ENCODE results near the gene CCNC. TPM values are rescaled to one million over a fixed set of nuclear protein-coding genes. Genes with fewer than 3 reads are reported as not detected.
"Not testable (repeated sequence)": the region's sequence is repeated elsewhere in the genome, so short reads cannot be mapped to it uniquely, and the experiment has no call there.

The CCNC gene
- total RNA-seq, 1 experiment from 2014 or later, result 93.1 TPM

- no peaks in the 10 kb centered on the region for H3K36me3 Mint-ChIP-seq
- DNase-seq (ENCODE audit: low spot score) (peak; percentile 46), ATAC-seq (0 out of 2 replicates have a peak, but pooled peaks have one; percentile 1)
- peaks cover 43% of the 10 kb centered on the region for H3K4me1 Mint-ChIP-seq
- no peak overlapping the region for H3K27ac Mint-ChIP-seq
- TF ChIP-seq E2F4 (CRISPR knock-in tag; IDR thresholded peaks at IDR 0.05; ENCODE audit: borderline replicate concordance, low read depth), result no peak
- no peak for TF ChIP-seq CREM (CRISPR knock-in tag; IDR thresholded peaks at IDR 0.05)
- TF ChIP-seq EMX1 (CRISPR knock-in tag; IDR thresholded peaks at IDR 0.05), result no peak
- no peak for TF ChIP-seq TP53 (CRISPR knock-in tag; IDR thresholded peaks at IDR 0.05)
- TF ChIP-seq NFATC4 (CRISPR knock-in tag; IDR thresholded peaks at IDR 0.05), result no peak
- TF ChIP-seq, protein P1, sequence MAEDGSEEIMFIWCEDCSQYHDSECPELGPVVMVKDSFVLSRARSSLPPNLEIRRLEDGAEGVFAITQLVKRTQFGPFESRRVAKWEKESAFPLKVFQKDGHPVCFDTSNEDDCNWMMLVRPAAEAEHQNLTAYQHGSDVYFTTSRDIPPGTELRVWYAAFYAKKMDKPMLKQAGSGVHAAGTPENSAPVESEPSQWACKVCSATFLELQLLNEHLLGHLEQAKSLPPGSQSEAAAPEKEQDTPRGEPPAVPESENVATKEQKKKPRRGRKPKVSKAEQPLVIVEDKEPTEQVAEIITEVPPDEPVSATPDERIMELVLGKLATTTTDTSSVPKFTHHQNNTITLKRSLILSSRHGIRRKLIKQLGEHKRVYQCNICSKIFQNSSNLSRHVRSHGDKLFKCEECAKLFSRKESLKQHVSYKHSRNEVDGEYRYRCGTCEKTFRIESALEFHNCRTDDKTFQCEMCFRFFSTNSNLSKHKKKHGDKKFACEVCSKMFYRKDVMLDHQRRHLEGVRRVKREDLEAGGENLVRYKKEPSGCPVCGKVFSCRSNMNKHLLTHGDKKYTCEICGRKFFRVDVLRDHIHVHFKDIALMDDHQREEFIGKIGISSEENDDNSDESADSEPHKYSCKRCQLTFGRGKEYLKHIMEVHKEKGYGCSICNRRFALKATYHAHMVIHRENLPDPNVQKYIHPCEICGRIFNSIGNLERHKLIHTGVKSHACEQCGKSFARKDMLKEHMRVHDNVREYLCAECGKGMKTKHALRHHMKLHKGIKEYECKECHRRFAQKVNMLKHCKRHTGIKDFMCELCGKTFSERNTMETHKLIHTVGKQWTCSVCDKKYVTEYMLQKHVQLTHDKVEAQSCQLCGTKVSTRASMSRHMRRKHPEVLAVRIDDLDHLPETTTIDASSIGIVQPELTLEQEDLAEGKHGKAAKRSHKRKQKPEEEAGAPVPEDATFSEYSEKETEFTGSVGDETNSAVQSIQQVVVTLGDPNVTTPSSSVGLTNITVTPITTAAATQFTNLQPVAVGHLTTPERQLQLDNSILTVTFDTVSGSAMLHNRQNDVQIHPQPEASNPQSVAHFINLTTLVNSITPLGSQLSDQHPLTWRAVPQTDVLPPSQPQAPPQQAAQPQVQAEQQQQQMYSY (CRISPR knock-in tag; IDR thresholded peaks at IDR 0.05), result no peak
- no peak for TF ChIP-seq ZNF263 (CRISPR knock-in tag; IDR thresholded peaks at IDR 0.05; ENCODE audit: low read depth)
- TF ChIP-seq MXD4 (CRISPR knock-in tag; IDR thresholded peaks at IDR 0.05; ENCODE audit: borderline replicate concordance), result no peak
- TF ChIP-seq FOXP1 (CRISPR knock-in tag; IDR thresholded peaks at IDR 0.05; ENCODE audit: borderline replicate concordance), result no peak
- TF ChIP-seq, protein P2, sequence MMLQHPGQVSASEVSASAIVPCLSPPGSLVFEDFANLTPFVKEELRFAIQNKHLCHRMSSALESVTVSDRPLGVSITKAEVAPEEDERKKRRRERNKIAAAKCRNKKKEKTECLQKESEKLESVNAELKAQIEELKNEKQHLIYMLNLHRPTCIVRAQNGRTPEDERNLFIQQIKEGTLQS (CRISPR knock-in tag; conservative IDR thresholded peaks at IDR 0.05), result no peak
- TF ChIP-seq ZBTB21 (CRISPR knock-in tag; IDR thresholded peaks at IDR 0.05; ENCODE audit: borderline replicate concordance), result no peak
- no peak for TF ChIP-seq ESRRA (CRISPR knock-in tag; IDR thresholded peaks at IDR 0.05; ENCODE audit: borderline replicate concordance)
- TF ChIP-seq USF2 (CRISPR knock-in tag; IDR thresholded peaks at IDR 0.05), result no peak
- peaks cover 100% of the 10 kb centered on the region for H3K27me3 Mint-ChIP-seq (ENCODE audit: low read depth)
- CTCF ChIA-PET, result interaction anchor here (0.5 to 3.0 kb wide), 7 partner anchors 11 to 181 kb away, joined by 3 to 34 read pairs (median 5); partner anchors contain the start of gene CCNC
- H3K9me3 Mint-ChIP-seq, result no peaks in the 10 kb centered on the region
- peak overlapping the region; percentile 50 for H3K4me3 Mint-ChIP-seq
- POLR2A ChIA-PET, result no interaction called here
Measured at GRCh38 chr6:99602520-99603420, 34.3 kb upstream of the CCNC start.

DNA sequence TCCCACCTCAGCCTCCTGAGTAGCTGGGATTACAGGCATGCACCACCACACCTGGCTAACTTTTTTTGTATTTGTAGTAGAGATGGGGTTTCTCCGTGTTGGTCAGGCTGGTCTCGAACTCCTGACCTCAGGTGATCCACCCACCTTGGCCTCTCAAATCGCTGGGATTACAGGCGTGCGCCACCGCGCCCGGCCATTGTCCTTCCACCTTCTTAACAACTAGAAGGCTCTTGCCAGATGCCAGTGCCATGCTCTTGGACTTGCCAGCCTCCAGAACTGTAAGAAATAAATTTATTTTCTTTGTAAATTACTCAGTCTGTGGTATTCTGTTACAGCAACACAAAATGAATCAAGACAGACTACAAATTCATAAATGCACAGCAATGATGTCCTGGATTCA is 26.2 kb upstream of the CCNC start:
- POLR2A ChIA-PET; H3K36me3 Mint-ChIP-seq; CTCF ChIA-PET; DNase-seq (ENCODE audit: low spot score); H3K9me3 Mint-ChIP-seq; H3K27ac Mint-ChIP-seq; ATAC-seq; H3K4me3 Mint-ChIP-seq: not testable (repeated sequence)
- peaks cover 14% of the 10 kb centered on the region for H3K4me1 Mint-ChIP-seq
- peaks cover 100% of the 10 kb centered on the region for H3K27me3 Mint-ChIP-seq (ENCODE audit: low read depth)

- POLR2A ChIA-PET, result interaction anchor here (1.4 kb wide), 1 partner anchor 24 kb away, joined by 3 read pairs; the partner anchor contains the start of gene CCNC
- TF ChIP-seq ZNF232 (CRISPR knock-in tag; IDR thresholded peaks at IDR 0.05) (no peak), NR2C2 (CRISPR knock-in tag; IDR thresholded peaks at IDR 0.05) (no peak), ATF1 (CRISPR knock-in tag; IDR thresholded peaks at IDR 0.05) (no peak), MLX (CRISPR knock-in tag; IDR thresholded peaks at IDR 0.05) (no peak), FOXP4 (CRISPR knock-in tag; IDR thresholded peaks at IDR 0.05) (no peak)
- TF ChIP-seq, protein P1 (CRISPR knock-in tag; IDR thresholded peaks at IDR 0.05), result no peak
- H3K9me3 Mint-ChIP-seq, result 0 out of 2 replicates have a peak, but pooled peaks cover 3% of the 10 kb centered on the region
- no peak overlapping the region for H3K4me3 Mint-ChIP-seq
- CTCF ChIA-PET, result no interaction called here
- peaks cover 20% of the 10 kb centered on the region for H3K4me1 Mint-ChIP-seq
- ATAC-seq, result no peak
- DNase-seq (ENCODE audit: low spot score), result no peak
- H3K27ac Mint-ChIP-seq, result no peak overlapping the region
- H3K27me3 Mint-ChIP-seq (ENCODE audit: low read depth), result peaks cover 100% of the 10 kb centered on the region
- H3K36me3 Mint-ChIP-seq, result no peaks in the 10 kb centered on the region
Measured at GRCh38 chr6:99592900-99593299, 24.4 kb upstream of the CCNC start.
